H1 (cell line): ENCODE results near the gene FOXA3. TPM values are rescaled to one million over a fixed set of nuclear protein-coding genes. Genes with fewer than 3 reads are reported as not detected.

Experiments
- EZH2 ChIP-seq: fragments of 200-600 bp; sonication (generic); IDR thresholded peaks from 2 replicates; pipeline ENCODE4 v1.7.1; 2012; ENCODE audit warnings: low read depth, mild to moderate bottlenecking, moderate library complexity, low read length, inconsistent platforms; ENCODE audit not compliant: severe bottlenecking
- NANOG ChIP-seq: IDR thresholded peaks from 2 replicates; pipeline ENCODE4 v1.6.1; 2011; ENCODE audit warnings: low read length, low read depth, mild to moderate bottlenecking, inconsistent platforms; ENCODE audit not compliant: insufficient read depth, poor library complexity, severe bottlenecking
- PHF8 ChIP-seq: fragments of 200-600 bp; sonication (generic); conservative IDR thresholded peaks from 2 replicates; pipeline ENCODE4 v1.7.1; 2012; ENCODE audit warnings: low read depth, mild to moderate bottlenecking, inconsistent platforms, low read length, moderate library complexity
- POLR2A ChIP-seq, 2 experiments: IDR thresholded peaks; 1 replicate in 1 of 2; 2 replicates in 1 of 2; pipeline ENCODE4 v1.6.1; 2011; ENCODE audit warnings: low read depth in 2 of 2, low read length in 2 of 2, mild to moderate bottlenecking in 2 of 2; ENCODE audit errors: control extremely low read depth in 1 of 2
- POU5F1 ChIP-seq: IDR thresholded peaks from 2 replicates; pipeline ENCODE4 v1.6.1; 2011; ENCODE audit warnings: low read depth, mild to moderate bottlenecking, low read length, moderate library complexity
- SIX5 ChIP-seq: IDR thresholded peaks from 2 replicates; pipeline ENCODE4 v1.6.1; 2011; ENCODE audit warnings: mild to moderate bottlenecking, low read depth, low read length
- TBP ChIP-seq: IDR thresholded peaks from 2 replicates; pipeline ENCODE4 v1.6.1; 2011; ENCODE audit warnings: low read depth, low read length, improper control_type of control experiment
- polyA plus RNA-seq, 7 experiments: library from polyadenylated mRNA; depleted of rRNA in 3 of 7; stranded (reverse) in 5 of 7; unstranded in 2 of 7; fragments of >200 nt in 5 of 7; fragments of 200-250 nt in 2 of 7; gene quantifications; 1 replicate in 5 of 7; 2 replicates in 1 of 7; 4 replicates in 1 of 7; pipeline versions ENCODE4 v1.2.1 to v1.2.3, GENCODE V29; 2011 to 2013; ENCODE audit warnings: missing spikeins in 2 of 7, mixed read lengths in 2 of 7
- total RNA-seq: library from RNA; stranded (reverse); fragmentation: NEBNext Ultra II Directional; extraction: Animal tissue kit (Norgen Biotek cat#: 25700); gene quantifications from 2 replicates; pipeline ENCODE4 v1.2.1, GENCODE V29; 2021
- TF ChIP-seq, protein P1 (sequence below): fragments of 300-600 bp; sonication (generic); IDR thresholded peaks from 2 replicates; pipeline ENCODE4 v1.7.1; 2012; ENCODE audit warnings: low read length, moderate library complexity, mild to moderate bottlenecking, inconsistent platforms; ENCODE audit not compliant: insufficient replicate concordance

The FOXA3 gene
- total and polyA plus RNA-seq, 2 of the 8 experiments (the other 6 are each of a cell fraction or from before 2014, with no cell fraction given): 20.2 to 49.1 TPM

DNA sequence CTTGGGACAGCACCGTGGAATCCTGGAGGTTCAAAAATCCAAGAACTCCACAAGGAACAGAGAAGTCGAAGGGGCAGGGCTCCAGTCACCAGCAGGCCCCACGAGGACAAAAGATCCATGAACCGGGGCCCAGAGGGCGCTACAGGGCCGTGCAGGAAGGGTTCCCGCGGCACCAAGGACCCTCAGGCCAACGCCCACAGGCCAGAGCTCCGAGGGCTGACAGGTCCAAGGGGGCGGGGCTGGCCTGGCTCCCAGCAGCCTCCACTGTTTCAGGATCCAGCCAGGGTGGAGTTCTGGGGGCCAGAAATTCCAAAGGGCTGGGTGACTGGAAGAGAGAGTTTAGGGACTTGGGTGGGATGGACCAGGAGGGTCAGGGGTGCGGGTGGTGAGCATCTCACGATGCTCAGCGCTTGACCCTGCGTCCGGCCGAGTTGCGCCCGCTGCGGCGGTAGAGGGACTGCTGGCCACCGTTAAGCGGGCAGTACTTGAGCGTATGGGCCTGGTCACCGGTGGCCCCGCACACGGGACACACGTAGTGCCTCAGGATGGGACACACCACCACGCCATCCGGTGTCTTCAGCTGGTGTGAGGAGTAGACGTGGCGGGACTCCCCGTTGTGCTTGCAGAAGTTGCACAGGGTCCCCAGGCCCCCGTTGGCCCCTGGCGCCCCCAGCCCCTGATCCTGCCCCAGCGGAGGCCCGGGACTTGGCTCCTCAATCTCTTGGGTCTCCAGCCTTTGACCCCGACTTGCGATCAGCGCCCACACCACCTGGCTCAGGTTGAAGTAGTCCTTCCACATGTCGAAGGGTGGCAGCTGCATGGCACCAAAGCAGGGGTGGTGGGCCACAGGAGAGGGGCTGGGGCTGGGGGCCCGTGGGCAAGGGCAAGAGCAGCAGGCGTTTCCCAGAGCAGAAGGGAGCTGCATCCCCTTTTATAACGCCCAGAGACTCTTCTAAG, 50.0 kb downstream of the FOXA3 start, which contains the start of gene NANOS2 (continued):
- TF ChIP-seq, protein P1, sequence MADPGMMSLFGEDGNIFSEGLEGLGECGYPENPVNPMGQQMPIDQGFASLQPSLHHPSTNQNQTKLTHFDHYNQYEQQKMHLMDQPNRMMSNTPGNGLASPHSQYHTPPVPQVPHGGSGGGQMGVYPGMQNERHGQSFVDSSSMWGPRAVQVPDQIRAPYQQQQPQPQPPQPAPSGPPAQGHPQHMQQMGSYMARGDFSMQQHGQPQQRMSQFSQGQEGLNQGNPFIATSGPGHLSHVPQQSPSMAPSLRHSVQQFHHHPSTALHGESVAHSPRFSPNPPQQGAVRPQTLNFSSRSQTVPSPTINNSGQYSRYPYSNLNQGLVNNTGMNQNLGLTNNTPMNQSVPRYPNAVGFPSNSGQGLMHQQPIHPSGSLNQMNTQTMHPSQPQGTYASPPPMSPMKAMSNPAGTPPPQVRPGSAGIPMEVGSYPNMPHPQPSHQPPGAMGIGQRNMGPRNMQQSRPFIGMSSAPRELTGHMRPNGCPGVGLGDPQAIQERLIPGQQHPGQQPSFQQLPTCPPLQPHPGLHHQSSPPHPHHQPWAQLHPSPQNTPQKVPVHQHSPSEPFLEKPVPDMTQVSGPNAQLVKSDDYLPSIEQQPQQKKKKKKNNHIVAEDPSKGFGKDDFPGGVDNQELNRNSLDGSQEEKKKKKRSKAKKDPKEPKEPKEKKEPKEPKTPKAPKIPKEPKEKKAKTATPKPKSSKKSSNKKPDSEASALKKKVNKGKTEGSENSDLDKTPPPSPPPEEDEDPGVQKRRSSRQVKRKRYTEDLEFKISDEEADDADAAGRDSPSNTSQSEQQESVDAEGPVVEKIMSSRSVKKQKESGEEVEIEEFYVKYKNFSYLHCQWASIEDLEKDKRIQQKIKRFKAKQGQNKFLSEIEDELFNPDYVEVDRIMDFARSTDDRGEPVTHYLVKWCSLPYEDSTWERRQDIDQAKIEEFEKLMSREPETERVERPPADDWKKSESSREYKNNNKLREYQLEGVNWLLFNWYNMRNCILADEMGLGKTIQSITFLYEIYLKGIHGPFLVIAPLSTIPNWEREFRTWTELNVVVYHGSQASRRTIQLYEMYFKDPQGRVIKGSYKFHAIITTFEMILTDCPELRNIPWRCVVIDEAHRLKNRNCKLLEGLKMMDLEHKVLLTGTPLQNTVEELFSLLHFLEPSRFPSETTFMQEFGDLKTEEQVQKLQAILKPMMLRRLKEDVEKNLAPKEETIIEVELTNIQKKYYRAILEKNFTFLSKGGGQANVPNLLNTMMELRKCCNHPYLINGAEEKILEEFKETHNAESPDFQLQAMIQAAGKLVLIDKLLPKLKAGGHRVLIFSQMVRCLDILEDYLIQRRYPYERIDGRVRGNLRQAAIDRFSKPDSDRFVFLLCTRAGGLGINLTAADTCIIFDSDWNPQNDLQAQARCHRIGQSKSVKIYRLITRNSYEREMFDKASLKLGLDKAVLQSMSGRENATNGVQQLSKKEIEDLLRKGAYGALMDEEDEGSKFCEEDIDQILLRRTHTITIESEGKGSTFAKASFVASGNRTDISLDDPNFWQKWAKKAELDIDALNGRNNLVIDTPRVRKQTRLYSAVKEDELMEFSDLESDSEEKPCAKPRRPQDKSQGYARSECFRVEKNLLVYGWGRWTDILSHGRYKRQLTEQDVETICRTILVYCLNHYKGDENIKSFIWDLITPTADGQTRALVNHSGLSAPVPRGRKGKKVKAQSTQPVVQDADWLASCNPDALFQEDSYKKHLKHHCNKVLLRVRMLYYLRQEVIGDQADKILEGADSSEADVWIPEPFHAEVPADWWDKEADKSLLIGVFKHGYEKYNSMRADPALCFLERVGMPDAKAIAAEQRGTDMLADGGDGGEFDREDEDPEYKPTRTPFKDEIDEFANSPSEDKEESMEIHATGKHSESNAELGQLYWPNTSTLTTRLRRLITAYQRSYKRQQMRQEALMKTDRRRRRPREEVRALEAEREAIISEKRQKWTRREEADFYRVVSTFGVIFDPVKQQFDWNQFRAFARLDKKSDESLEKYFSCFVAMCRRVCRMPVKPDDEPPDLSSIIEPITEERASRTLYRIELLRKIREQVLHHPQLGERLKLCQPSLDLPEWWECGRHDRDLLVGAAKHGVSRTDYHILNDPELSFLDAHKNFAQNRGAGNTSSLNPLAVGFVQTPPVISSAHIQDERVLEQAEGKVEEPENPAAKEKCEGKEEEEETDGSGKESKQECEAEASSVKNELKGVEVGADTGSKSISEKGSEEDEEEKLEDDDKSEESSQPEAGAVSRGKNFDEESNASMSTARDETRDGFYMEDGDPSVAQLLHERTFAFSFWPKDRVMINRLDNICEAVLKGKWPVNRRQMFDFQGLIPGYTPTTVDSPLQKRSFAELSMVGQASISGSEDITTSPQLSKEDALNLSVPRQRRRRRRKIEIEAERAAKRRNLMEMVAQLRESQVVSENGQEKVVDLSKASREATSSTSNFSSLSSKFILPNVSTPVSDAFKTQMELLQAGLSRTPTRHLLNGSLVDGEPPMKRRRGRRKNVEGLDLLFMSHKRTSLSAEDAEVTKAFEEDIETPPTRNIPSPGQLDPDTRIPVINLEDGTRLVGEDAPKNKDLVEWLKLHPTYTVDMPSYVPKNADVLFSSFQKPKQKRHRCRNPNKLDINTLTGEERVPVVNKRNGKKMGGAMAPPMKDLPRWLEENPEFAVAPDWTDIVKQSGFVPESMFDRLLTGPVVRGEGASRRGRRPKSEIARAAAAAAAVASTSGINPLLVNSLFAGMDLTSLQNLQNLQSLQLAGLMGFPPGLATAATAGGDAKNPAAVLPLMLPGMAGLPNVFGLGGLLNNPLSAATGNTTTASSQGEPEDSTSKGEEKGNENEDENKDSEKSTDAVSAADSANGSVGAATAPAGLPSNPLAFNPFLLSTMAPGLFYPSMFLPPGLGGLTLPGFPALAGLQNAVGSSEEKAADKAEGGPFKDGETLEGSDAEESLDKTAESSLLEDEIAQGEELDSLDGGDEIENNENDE: no peak
- TF ChIP-seq PHF8 (no peak), POLR2A (IDR thresholded peaks at IDR 0.05; ENCODE audit: control extremely low read depth in 1 of 2, low read depth in 2 of 2, low read length in 2 of 2) (no peak), POU5F1 (no peak), TBP (no peak), EZH2 (no peak), SIX5 (no peak), NANOG (no peak)
